ENCODE data around the gene FYN. TPM values are rescaled to one million over a fixed set of nuclear protein-coding genes. Genes with fewer than 3 reads are reported as not detected.

The FYN gene
- polyA plus RNA-seq, 3 donors: 88.4 to 149 (median 114) TPM

- Mint-ChIP-seq H3K27me3 (ENCODE audit: low read depth in 3 of 3) (peaks cover 0 to 2% (median 0%) of the 10 kb centered on the region in 3 donors), H3K4me3 (no peak overlapping the region), H3K4me1 (peaks cover 15% of the 10 kb centered on the region), H3K36me3 (peaks cover 50 to 59% of the 10 kb centered on the region in 2 donors), H3K9me3 (peaks cover 0 to 4% (median 0%) of the 10 kb centered on the region in 7 donors), H3K27ac (no peak overlapping the region)
- H3K9me3 ChIP-seq (replicated peaks in 1 of 2; ENCODE audit: control insufficient read depth in 1 of 2, insufficient read depth in 1 of 2, low read length in 2 of 2): no peaks in the 10 kb centered on the region
- H3K4me3 ChIP-seq (replicated peaks in 1 of 3; ENCODE audit: low read depth in 2 of 3, low read length in 3 of 3): no peak overlapping the region
- no peak for DNase-seq
- TF ChIP-seq CTCF (IDR thresholded peaks at IDR 0.05): no peak
- H3K4me1 ChIP-seq (ENCODE audit: control insufficient read depth in 1 of 2, insufficient read depth in 2 of 2, low read length in 2 of 2): peaks cover 8 to 9% of the 10 kb centered on the region in 2 donors
- intact Hi-C loops (cut with micrococcal nuclease): no loop called here
- peaks cover 52% of the 10 kb centered on the region for H3K79me2 ChIP-seq (ENCODE audit: insufficient read depth, low read length)
- peaks cover 2 to 49% of the 10 kb centered on the region in 2 donors for H3K36me3 ChIP-seq (replicated peaks in 1 of 2; ENCODE audit: control insufficient read depth in 1 of 2, insufficient read depth in 2 of 2, low read length in 2 of 2)
- H3K9ac ChIP-seq (ENCODE audit: insufficient read depth, low read length, poor library complexity, severe bottlenecking): no peak overlapping the region
- no peak overlapping the region for H2AFZ ChIP-seq (ENCODE audit: insufficient read depth, low read depth, low read length, poor library complexity, severe bottlenecking)
- H4K20me1 ChIP-seq (ENCODE audit: insufficient read depth, low read length): peaks cover 100% of the 10 kb centered on the region
- H3K4me2 ChIP-seq (replicated peaks; ENCODE audit: extremely low read depth, low read length, poor library complexity, severe bottlenecking): no peak overlapping the region
- no CpG with 5 or more reads among the region's 3 CpGs for WGBS (ENCODE audit: insufficient coverage)
- H3K27ac ChIP-seq (ENCODE audit: low read depth in 1 of 2, low read length in 2 of 2): no peak overlapping the region
- H3K27me3 ChIP-seq (ENCODE audit: control insufficient read depth in 2 of 2, insufficient read depth in 2 of 2, low read length in 2 of 2): no peaks in the 10 kb centered on the region
These were observed 43.7 kb downstream of the FYN start for GRCh38 chr6:111829581-111829980.

GRCh38 chr6:111828809-111829208, 44.4 kb downstream of the FYN start:
- peaks cover 12 to 14% of the 10 kb centered on the region in 2 donors for H3K4me1 ChIP-seq (ENCODE audit: control insufficient read depth in 1 of 2, insufficient read depth in 2 of 2, low read length in 2 of 2)
- no peak overlapping the region for H2AFZ ChIP-seq (ENCODE audit: insufficient read depth, low read depth, low read length, poor library complexity, severe bottlenecking)
- peaks cover 0 to 4% (median 0%) of the 10 kb centered on the region in 7 donors for H3K9me3 Mint-ChIP-seq
- no peak overlapping the region for H3K4me3 ChIP-seq (replicated peaks in 1 of 3; ENCODE audit: low read depth in 2 of 3, low read length in 3 of 3)
- peaks cover 100% of the 10 kb centered on the region for H4K20me1 ChIP-seq (ENCODE audit: insufficient read depth, low read length)
- peaks cover 42 to 53% of the 10 kb centered on the region in 2 donors for H3K36me3 Mint-ChIP-seq
- no peak overlapping the region for H3K9ac ChIP-seq (ENCODE audit: insufficient read depth, low read length, poor library complexity, severe bottlenecking)
- H3K36me3 ChIP-seq (replicated peaks in 1 of 2; ENCODE audit: control insufficient read depth in 1 of 2, insufficient read depth in 2 of 2, low read length in 2 of 2): peaks cover 2 to 46% of the 10 kb centered on the region in 2 donors
- peak overlapping the region in 1 of 7 donors; percentile 19 for H3K27ac Mint-ChIP-seq
- 100% methylated on average over 1 of the region's 2 CpGs for WGBS (ENCODE audit: insufficient coverage)
- TF ChIP-seq CTCF (IDR thresholded peaks at IDR 0.05): no peak
- DNase-seq: no peak
- H3K27me3 ChIP-seq (ENCODE audit: control insufficient read depth in 2 of 2, insufficient read depth in 2 of 2, low read length in 2 of 2): no peaks in the 10 kb centered on the region
- intact Hi-C loops (cut with micrococcal nuclease): no loop called here
- H3K79me2 ChIP-seq (ENCODE audit: insufficient read depth, low read length): peaks cover 47% of the 10 kb centered on the region
- peaks cover 20% of the 10 kb centered on the region for H3K4me1 Mint-ChIP-seq
- H3K4me3 Mint-ChIP-seq: no peak overlapping the region
- H3K4me2 ChIP-seq (replicated peaks; ENCODE audit: extremely low read depth, low read length, poor library complexity, severe bottlenecking): no peak overlapping the region
- H3K27me3 Mint-ChIP-seq (ENCODE audit: low read depth in 3 of 3): no peaks in the 10 kb centered on the region
- no peaks in the 10 kb centered on the region for H3K9me3 ChIP-seq (replicated peaks in 1 of 2; ENCODE audit: control insufficient read depth in 1 of 2, insufficient read depth in 1 of 2, low read length in 2 of 2)
- no peak overlapping the region for H3K27ac ChIP-seq (ENCODE audit: low read depth in 1 of 2, low read length in 2 of 2)

All from CD14-positive monocyte (primary cell).